Gastroesophageal sphincter (tissue), 3 donors: ENCODE results near the gene C5orf15.

ENCODE experiments used
- EP300 ChIP-seq: sonication (generic); formaldehyde crosslinking; IDR thresholded peaks from one replicate; pipeline ENCODE4 v1.6.1; 2017; ENCODE audit warnings: antibody characterized with exemption, mild to moderate bottlenecking
- POLR2A ChIP-seq, 2 donors: fragments of 450-650 bp; IDR thresholded peaks; one replicate each; pipeline ENCODE4 v1.6.1; 2017; ENCODE audit warnings: antibody characterized with exemption in 2 of 2, mild to moderate bottlenecking in 2 of 2, moderate library complexity in 1 of 2
- POLR2AphosphoS5 ChIP-seq: sonication (generic); formaldehyde crosslinking; IDR thresholded peaks from one replicate; pipeline ENCODE4 v1.6.1; 2017; ENCODE audit warnings: antibody characterized with exemption
- TF ChIP-seq, protein P1 (sequence below), 4 experiments: fragments of 200-600 bp in 2 of 4; fragments of 450-650 bp in 2 of 4; sonication (generic) in 1 of 4; IDR thresholded peaks; one replicate each; pipeline ENCODE4 v1.5.1; 2017 to 2019; ENCODE audit warnings: antibody characterized with exemption in 4 of 4, mild to moderate bottlenecking in 2 of 4, moderate library complexity in 2 of 4

DNA sequence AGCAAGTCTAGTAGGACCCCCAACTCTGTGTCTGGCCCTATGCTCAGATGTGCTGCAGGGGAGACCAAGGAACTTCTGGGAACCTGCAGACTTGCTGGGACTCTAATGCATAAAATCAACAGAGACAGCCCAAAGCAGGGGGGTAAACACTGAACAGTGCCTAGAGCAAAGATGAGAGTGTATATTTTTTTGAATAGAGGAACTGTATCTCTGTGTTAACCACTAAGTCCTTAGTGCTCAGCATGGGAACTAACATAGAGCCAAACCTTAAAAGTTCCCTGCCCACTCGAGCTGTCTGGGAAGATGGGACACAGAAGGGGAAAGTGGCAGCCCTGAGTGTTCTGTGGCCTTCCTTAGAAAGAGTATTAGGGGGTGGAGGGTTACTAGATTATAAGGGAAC, 51.9 kb downstream of the C5orf15 start:
- TF ChIP-seq POLR2A (IDR thresholded peaks at IDR 0.05) (no peak), EP300 (no peak), POLR2AphosphoS5 (no peak)
- TF ChIP-seq, protein P1, sequence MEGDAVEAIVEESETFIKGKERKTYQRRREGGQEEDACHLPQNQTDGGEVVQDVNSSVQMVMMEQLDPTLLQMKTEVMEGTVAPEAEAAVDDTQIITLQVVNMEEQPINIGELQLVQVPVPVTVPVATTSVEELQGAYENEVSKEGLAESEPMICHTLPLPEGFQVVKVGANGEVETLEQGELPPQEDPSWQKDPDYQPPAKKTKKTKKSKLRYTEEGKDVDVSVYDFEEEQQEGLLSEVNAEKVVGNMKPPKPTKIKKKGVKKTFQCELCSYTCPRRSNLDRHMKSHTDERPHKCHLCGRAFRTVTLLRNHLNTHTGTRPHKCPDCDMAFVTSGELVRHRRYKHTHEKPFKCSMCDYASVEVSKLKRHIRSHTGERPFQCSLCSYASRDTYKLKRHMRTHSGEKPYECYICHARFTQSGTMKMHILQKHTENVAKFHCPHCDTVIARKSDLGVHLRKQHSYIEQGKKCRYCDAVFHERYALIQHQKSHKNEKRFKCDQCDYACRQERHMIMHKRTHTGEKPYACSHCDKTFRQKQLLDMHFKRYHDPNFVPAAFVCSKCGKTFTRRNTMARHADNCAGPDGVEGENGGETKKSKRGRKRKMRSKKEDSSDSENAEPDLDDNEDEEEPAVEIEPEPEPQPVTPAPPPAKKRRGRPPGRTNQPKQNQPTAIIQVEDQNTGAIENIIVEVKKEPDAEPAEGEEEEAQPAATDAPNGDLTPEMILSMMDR (IDR thresholded peaks at IDR 0.05): no peak
